Measurements from ENCODE around the gene PTK7.

GRCh38 chr6:43029120-43029519 lies 47.0 kb upstream of the PTK7 start:
- TF ChIP-seq CTCF (IDR thresholded peaks at IDR 0.05; ENCODE audit: extremely low read depth in 1 of 2, insufficient read depth in 1 of 2, low read depth in 1 of 2, low read length in 2 of 2) (no peak), POLR2A (IDR thresholded peaks at IDR 0.05; ENCODE audit: low read depth, low read length) (no peak), EZH2 (IDR thresholded peaks at IDR 0.05; ENCODE audit: borderline replicate concordance, low read depth, low read length, severe bottlenecking) (no peak), POLR2AphosphoS5 (IDR thresholded peaks at IDR 0.05; ENCODE audit: insufficient read depth, low read depth, low read length) (no peak)
